Retina (tissue), 1 donor: ENCODE data around the gene CCL3.
"Not testable (repeated sequence)": the region's sequence is repeated elsewhere in the genome, so short reads cannot be mapped to it uniquely, and the experiment has no call there.

ENCODE experiments used
- DNase-seq: peaks from one replicate; pipeline ENCODE4 v3.0.0-alpha.2; 2016

Gene CCL3

GRCh38 chr17:36114971-36115648 is 25.2 kb upstream of the CCL3 start:
- DNase-seq = not testable (repeated sequence)

- DNase-seq = not testable (repeated sequence)
Measured at GRCh38 chr17:36113131-36113530, 23.2 kb upstream of the CCL3 start.

- DNase-seq = no peak
Measured at GRCh38 chr17:36112572-36112971, 22.6 kb upstream of the CCL3 start.

DNA sequence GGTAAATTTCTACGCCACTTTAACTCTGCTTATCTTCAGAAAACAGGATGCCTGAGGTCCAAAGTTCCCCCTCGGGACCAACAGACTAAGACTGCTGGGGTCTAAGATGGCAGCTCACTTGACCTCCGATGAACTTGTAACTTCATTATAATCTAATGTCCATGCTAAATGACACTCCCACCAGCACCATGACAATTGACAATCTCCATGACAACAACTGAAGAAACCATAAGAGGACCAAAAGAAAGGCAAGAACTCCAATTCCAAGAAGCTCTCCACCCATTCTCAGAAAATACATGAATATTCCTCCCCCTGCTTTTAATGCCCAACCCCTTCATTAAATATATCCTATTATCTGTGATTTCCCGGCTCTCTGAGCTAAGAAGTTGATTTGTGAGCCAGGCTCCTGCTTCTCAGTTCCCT is 21.1 kb upstream of the CCL3 start:
- no peak for DNase-seq

DNA sequence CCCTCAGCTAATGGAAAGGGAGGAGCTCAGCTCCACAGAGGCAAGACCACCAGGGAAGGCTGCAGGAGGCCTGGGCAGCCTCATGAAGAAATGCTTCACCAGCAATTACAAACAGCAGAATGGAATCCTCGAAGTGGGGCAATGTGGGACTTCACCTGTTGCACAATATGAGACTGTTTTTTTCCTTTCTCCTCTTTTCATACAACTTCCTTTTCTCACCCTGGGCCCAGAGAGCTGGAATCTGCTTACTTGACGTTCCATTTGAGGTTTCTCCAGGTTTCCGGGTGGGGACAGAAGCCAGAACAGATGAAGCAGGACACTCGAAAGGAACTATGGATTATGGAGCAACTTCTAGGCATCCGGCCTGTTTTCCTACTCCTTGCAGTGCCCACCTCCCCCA is 18.3 kb upstream of the CCL3 start:
- not testable (repeated sequence) for DNase-seq

- no peak for DNase-seq
Measured at GRCh38 chr17:36107660-36108059, 17.7 kb upstream of the CCL3 start.

- DNase-seq = no peak
Measured at GRCh38 chr17:36106493-36106835, 16.5 kb upstream of the CCL3 start.

- DNase-seq = no peak
Measured at GRCh38 chr17:36105781-36106492, 16.0 kb upstream of the CCL3 start.

DNA sequence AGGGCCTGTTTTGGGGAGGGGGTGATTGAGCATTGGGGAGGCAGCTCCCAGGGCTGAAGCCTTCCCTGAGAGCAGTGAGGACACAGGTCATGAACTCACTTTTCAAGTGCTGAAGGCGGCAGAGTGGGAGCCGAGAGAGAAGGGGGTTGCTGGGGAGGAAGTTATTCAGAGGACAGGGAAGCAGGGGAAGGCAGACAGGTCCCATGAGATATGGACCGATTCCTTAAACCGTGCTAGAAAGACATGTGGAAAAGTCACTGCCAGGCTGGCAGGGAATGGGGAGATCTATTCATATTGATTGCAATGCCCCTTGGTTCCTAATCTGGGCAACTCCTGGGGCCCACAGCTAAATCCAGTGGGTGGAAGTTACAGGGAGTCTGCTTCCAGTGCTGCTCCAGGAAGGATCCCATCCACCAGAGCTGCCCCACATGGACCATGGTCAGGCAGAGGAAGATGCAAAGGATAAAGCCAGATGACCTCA is 14.8 kb upstream of the CCL3 start:
- no peak for DNase-seq

- DNase-seq = not testable (repeated sequence)
Measured at GRCh38 chr17:36104246-36104645, 14.3 kb upstream of the CCL3 start.

DNA sequence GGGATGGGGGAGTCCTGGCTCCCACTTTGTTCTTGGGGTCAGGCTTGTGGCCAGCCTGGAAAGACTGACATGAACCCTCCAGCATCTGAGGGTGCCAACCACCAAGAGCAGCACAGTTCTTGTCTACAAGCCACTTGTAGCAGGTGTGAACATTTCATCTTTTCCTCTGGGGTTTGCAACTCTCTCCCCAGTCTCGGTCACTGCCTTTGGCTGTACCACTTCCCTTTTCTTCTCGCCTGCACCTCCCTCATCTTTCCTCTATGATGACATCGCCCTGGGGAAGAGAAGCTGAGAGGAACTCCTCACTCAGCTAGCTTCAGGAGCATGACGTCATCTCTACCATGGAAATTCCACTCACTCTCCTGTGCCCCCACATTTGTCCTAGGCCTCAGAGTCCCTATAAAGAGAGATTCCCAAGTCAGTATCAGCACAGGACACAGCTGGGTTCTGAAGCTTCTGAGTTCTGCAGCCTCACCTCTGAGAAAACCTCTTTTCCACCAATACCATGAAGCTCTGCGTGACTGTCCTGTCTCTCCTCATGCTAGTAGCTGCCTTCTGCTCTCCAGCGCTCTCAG is 13.5 kb upstream of the CCL3 start, which contains the start of gene CCL4:
TSS of gene CCL4 (plus strand) at position 427 of the 575 bp plus-strand sequence. CDS start at position 506, 79 bp downstream.
- not testable (repeated sequence) for DNase-seq

- not testable (repeated sequence) for DNase-seq
Measured at GRCh38 chr17:36099004-36099403, 9.1 kb upstream of the CCL3 start.

- no peak for DNase-seq
Measured at GRCh38 chr17:36095992-36096391, 6.0 kb upstream of the CCL3 start.

DNA sequence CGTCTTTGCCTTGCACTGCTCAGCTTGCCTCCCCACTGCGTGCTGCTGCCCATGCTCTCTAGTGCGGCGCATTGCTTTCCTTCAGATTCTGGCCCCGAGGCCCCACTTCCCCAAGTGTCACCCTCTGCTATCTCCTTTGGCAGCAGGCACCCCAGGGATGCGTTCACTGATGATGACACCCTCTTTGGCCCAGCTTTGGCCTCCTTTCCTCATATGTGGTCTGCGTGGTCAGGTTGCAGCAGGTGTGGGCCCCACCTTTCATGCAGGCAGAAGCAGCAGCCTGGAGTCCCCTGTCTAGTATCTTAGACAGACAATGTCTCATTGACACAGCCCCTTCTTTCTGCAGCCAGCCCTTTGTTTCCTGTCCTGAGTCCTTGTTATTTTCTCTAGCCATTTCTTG is 4.8 kb upstream of the CCL3 start:
- no peak for DNase-seq

DNA sequence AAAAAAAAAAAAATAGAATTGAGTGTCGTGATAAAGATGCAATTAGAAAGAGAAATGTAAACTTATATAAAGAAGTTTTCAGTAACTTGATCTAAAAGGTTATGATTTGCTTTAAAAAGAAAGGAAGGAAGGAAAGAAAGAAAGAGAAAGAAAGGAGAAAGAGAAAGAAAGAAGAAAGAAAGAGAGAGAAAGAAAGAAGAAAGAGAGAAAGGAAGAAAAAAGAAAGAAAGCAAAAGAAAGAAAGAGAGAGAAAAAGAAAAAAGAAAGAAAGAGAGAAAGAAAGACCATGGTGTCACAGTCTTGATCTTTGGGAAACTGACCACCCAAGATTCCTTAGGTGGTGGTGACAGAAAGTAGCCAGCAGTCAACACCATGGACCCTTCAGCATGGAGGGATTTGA is 4.3 kb upstream of the CCL3 start:
- DNase-seq = no peak

DNA sequence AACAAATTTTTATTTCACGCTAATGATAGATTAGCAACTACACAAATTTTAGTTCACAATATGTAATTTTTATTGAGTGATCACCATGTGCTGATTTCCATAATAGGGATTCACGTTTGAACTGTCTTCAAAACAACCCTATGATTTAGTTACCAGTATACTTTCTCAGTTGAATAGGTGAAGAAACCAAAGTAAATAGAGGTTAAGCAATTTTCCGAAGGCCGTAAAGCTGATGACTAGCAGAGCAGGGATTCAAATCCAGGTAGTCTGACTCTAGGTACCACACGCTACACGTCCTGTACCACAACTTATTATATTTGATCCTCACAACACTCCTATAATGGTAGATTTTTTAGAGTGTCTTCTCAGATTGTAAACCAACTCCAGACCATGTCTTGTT is 2.8 kb upstream of the CCL3 start:
- not testable (repeated sequence) for DNase-seq

DNA sequence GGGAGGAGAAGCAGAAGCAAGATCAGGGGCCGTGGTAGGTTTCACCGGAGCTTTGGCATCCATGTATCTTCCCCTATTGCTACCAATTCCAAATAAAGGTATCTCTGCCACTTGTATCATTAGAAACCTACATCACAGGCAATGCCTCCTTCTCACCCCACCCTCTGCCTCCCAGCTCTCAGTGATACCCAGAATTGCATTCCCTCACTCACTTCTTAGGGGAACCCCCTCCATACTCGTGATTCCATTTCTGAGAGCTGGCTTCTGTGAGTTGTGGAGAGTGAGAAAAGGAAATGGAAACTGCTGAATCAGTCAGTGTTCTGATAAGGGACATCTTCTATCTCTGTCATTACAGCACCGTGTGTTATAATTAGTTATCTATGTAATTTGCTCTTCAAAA is 2.3 kb upstream of the CCL3 start:
- DNase-seq = no peak

DNA sequence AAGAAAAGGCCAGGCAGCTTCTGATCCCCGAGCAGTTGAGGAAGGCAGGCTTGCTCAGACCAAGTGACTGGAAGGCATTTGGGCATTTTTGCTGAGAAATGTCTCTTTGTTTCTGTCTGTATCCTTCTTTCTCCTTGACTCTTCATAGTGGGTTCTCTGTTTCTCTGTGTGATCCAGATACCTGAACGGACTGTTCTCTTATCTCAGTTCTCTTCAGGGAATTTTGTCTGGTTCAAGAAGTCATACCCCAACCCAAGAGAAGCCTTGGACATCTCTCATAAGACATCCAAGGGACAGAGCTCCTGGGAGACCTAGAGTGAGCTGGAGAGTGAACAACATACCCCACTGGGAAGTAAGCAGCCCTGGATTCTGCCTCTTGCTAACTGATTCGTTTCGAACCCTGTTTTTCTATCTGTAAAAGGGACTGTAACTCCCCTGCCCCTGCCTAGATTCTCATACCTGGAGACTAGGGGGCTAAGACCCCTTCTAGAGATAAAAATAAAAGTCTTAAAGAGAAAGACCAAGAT is 541 bp downstream of the CCL3 start:
- no peak for DNase-seq

DNA sequence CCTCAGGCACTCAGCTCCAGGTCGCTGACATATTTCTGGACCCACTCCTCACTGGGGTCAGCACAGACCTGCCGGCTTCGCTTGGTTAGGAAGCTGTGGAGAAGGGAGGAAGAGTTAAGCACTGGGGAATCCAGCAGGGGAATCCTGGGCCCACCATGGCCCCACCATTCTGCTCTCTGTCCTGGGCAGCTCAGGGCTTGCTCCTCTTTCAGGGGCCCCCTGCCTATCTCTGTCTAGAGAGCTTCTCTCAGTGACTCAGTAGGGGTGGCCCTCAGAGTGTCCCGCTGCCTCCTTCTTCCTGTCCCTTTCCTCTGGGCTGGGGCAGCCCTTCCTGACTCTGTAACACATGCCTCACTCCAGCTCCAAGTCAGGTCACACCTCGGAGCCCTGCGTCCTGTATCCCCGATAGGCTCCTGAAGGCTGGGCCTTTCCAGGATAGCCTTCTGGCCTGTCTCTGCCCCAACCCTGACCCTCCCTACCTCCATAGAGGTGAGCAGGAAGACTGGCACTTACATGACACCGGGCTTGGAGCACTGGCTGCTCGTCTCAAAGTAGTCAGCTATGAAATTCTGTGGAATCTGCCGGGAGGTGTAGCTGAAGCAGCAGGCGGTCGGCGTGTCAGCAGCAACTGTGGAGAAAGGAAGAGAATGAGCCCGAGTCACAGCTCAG is 1.1 kb downstream of the CCL3 start:
- DNase-seq = no peak

DNA sequence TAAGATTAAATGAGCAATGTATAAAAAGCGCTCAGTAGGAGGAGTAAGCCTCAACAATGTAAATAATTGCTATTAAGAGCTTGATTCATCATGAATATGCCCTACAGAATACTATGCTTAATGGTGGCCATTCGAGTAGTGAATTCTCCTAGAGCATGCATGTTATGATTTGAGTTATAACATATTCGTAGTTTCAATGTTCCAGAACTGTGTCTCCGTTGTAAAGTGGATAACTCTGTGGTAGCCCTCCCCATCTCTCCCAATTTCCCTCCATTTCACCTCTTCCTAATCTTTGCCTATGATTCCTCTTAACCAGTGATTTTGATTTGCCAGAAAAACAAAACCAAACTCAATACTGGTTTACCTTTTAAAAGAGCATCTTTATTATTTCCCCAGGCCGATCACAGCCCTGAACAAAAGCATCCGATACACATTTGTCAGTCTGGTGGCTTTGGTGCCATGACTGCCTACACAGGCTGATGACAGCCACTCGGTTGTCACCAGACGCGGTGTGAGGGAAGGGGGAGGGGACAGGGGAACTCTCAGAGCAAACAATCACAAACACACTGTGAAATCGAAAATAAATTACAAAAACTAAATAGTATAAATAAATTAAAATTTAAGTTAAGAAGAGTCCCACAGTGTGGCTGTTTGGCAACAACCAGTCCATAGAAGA is 1.9 kb downstream of the CCL3 start:
- not testable (repeated sequence) for DNase-seq

- DNase-seq = not testable (repeated sequence)
Measured at GRCh38 chr17:36087471-36087870, 2.5 kb downstream of the CCL3 start.

DNA sequence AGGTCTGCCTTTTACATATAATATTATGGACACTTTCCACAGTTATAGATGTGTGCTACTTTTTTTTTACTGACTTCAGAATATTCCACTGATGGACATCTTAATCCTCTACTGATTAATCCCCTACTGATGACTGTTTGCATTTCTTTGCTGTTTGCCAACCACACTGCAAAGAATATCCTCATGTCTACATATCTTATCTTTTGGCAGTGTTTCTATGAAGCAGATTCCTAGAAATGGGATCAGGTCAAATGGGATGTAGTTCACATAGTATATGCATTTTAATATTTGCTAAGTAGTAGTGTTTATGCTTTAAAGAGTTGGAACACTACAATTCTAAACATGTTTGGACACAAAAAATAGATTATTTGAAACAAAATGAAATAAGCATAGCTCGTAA is 3.2 kb downstream of the CCL3 start:
- no peak for DNase-seq

- no peak for DNase-seq
Measured at GRCh38 chr17:36085765-36086164, 4.2 kb downstream of the CCL3 start.
